ENCODE measurements around the gene DISP3. TPM values are rescaled to one million over a fixed set of nuclear protein-coding genes. Genes with fewer than 3 reads are reported as not detected.
A peak's percentile ranks its signal among the peaks of the same experiment; 100 is the strongest.

Gene DISP3
- polyA plus RNA-seq, 1 experiment, result 0.02 TPM

DNA sequence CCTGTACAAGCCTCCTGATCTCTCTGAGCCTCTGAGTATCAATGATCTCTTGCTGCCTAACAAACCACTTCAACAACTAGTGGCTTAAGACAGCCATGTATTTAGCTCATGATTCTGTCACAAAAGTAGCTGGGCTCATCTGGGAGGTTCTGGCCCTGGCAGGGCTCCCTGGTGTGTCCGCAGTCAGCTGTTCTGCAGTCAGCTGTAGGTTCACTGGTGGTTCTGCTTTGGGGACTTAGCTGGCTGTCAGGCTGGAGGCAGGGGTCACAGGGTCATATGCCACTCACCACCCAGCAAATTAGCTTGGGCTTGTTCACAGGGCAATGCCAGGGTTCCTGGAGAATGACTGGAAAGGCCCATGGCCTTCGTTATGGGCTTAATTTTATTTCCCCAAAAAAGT, 64.8 kb downstream of the DISP3 start:
- ChIA-PET CTCF (no interaction called here), POLR2A (no interaction called here)
- no peak for TF ChIP-seq CTCF (IDR thresholded peaks at IDR 0.05; ENCODE audit: low read depth, low read length)
- no peak for DNase-seq (ENCODE audit: low read depth, low spot score)
- Histone ChIP-seq H3K27me3 (ENCODE audit: control insufficient read depth, insufficient read depth, low read length) (peaks cover 3% of the 10 kb centered on the region), H3K27ac (ENCODE audit: low read depth, low read length) (no peak overlapping the region), H3K9me3 (ENCODE audit: control insufficient read depth, insufficient read depth, low read length) (no peaks in the 10 kb centered on the region), H3K4me3 (ENCODE audit: low read depth, low read length) (no peak overlapping the region)

- Histone ChIP-seq H3K9me3 (ENCODE audit: control insufficient read depth, insufficient read depth, low read length) (no peaks in the 10 kb centered on the region; the same call in 1 of the 2 replicates), H3K27me3 (ENCODE audit: control insufficient read depth, insufficient read depth, low read length) (peaks cover 3% of the 10 kb centered on the region), H3K4me3 (ENCODE audit: low read depth, low read length) (no peak overlapping the region), H3K27ac (ENCODE audit: low read depth, low read length) (no peak overlapping the region)
- no peak for TF ChIP-seq CTCF (IDR thresholded peaks at IDR 0.05; ENCODE audit: low read depth, low read length)
- ChIA-PET POLR2A (no interaction called here), CTCF (no interaction called here)
- DNase-seq (ENCODE audit: low read depth, low spot score), result no peak
Observed at GRCh38 chr1:11546456-11546855, 67.5 kb downstream of the DISP3 start.

GRCh38 chr1:11550664-11551283, 71.8 kb downstream of the DISP3 start:
- H3K9me3 ChIP-seq (ENCODE audit: control insufficient read depth, insufficient read depth, low read length), result no peaks in the 10 kb centered on the region; the same call in 1 of the 2 replicates
- ChIA-PET CTCF (no interaction called here), POLR2A (no interaction called here)
- no peak for TF ChIP-seq CTCF (IDR thresholded peaks at IDR 0.05; ENCODE audit: low read depth, low read length)
- H3K4me3 ChIP-seq (ENCODE audit: low read depth, low read length), result no peak overlapping the region
- H3K27me3 ChIP-seq (ENCODE audit: control insufficient read depth, insufficient read depth, low read length), result peaks cover 5% of the 10 kb centered on the region
- DNase-seq (ENCODE audit: low read depth, low spot score), result peak; percentile 33
- H3K27ac ChIP-seq (ENCODE audit: low read depth, low read length), result no peak overlapping the region

- no peak for DNase-seq (ENCODE audit: low read depth, low spot score)
- POLR2A ChIA-PET, result no interaction called here
- no peak for TF ChIP-seq CTCF (IDR thresholded peaks at IDR 0.05; ENCODE audit: low read depth, low read length)
- Histone ChIP-seq H3K27me3 (ENCODE audit: control insufficient read depth, insufficient read depth, low read length) (peaks cover 9% of the 10 kb centered on the region), H3K27ac (ENCODE audit: low read depth, low read length) (no peak overlapping the region), H3K9me3 (ENCODE audit: control insufficient read depth, insufficient read depth, low read length) (no peaks in the 10 kb centered on the region), H3K4me3 (ENCODE audit: low read depth, low read length) (no peak overlapping the region)
- CTCF ChIA-PET, result no interaction called here
Observed at GRCh38 chr1:11558276-11558675, 79.3 kb downstream of the DISP3 start.

DNA sequence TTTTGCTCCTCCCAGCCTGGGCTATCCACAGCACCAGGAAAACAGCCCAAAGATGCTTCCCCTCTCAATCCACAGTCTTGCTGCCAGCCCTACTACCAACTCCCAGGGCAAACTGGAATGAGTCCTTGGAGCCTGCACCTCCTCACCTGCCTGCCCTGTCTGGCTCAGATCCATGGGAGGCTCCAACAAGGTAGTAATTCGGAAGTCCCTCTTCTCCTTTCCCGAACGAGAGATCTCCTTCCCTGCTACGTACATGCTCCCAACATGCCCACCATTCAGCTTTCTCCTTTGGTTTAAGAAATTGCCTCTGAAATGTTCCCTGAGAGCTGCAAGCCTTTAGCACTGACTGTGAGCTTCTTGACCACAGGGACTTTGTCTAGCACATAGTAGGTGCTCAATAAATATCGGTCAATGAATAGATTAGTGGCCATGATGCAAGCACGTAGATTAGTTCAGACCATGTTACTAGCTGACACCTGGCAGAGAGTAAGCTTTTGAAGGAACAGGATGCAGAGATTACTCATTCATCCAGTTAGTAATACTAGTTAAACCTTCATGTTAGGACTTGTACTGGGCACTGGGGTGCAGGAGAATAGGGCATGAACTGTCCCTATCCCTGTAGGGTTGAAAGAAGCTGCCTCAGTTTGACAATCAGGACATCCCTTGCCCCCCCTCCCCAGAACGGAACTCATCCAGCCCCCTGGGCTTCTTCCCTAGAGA, 80.1 kb downstream of the DISP3 start:
- Histone ChIP-seq H3K27me3 (ENCODE audit: control insufficient read depth, insufficient read depth, low read length) (peaks cover 13% of the 10 kb centered on the region), H3K4me3 (ENCODE audit: low read depth, low read length) (no peak overlapping the region), H3K27ac (ENCODE audit: low read depth, low read length) (no peak overlapping the region), H3K9me3 (ENCODE audit: control insufficient read depth, insufficient read depth, low read length) (no peaks in the 10 kb centered on the region)
- no peak for TF ChIP-seq CTCF (IDR thresholded peaks at IDR 0.05; ENCODE audit: low read depth, low read length)
- POLR2A ChIA-PET, result no interaction called here
- DNase-seq (ENCODE audit: low read depth, low spot score), result no peak
- CTCF ChIA-PET, result no interaction called here

All from AG04450 (cell line).